HEK293 (cell line): ENCODE data around the gene MED16.
A peak's percentile ranks its signal among the peaks of the same experiment; 100 is the strongest.

Source experiments
- EGR2 ChIP-seq: fragments of 450-650 bp; formaldehyde crosslinking; IDR thresholded peaks from 2 replicates; pipeline ENCODE4 v1.5.1; 2016; ENCODE audit warnings: low read depth, missing biosample characterization, missing genetic modification characterization
- HOXD13 ChIP-seq: sonication (generic); formaldehyde crosslinking; IDR thresholded peaks from 2 replicates; pipeline ENCODE4 v1.8.0; 2022; ENCODE audit warnings: missing genetic modification reagents, borderline replicate concordance
- KLF1 ChIP-seq: fragments of 450-650 bp; formaldehyde crosslinking; IDR thresholded peaks from 2 replicates; pipeline ENCODE4 v1.5.1; 2016; ENCODE audit warnings: missing biosample characterization, missing genetic modification characterization
- KLF10 ChIP-seq: fragments of 450-650 bp; IDR thresholded peaks from 2 replicates; pipeline ENCODE4 v1.5.1; 2018; ENCODE audit warnings: missing biosample characterization, mild to moderate bottlenecking, missing genetic modification characterization
- KLF8 ChIP-seq: fragments of 450-650 bp; formaldehyde crosslinking; IDR thresholded peaks from 2 replicates; pipeline ENCODE4 v1.5.1; 2016; ENCODE audit warnings: missing biosample characterization, missing genetic modification characterization
- MEIS1 ChIP-seq: sonication (generic); formaldehyde crosslinking; IDR thresholded peaks from 2 replicates; pipeline ENCODE4 v1.8.1; 2022; ENCODE audit warnings: missing genetic modification reagents, mild to moderate bottlenecking, borderline replicate concordance
- RBAK ChIP-seq: fragments of 450-650 bp; formaldehyde crosslinking; IDR thresholded peaks from 2 replicates; pipeline ENCODE4 v1.5.1; 2016; ENCODE audit warnings: missing biosample characterization, missing genetic modification characterization
- ZNF121 ChIP-seq: fragments of 450-650 bp; formaldehyde crosslinking; IDR thresholded peaks from 2 replicates; pipeline ENCODE4 v1.5.1; 2016; ENCODE audit warnings: missing biosample characterization, missing genetic modification characterization
- ZNF133 ChIP-seq: fragments of 450-650 bp; formaldehyde crosslinking; IDR thresholded peaks from 2 replicates; pipeline ENCODE4 v1.5.1; 2016; ENCODE audit warnings: missing biosample characterization, missing genetic modification characterization
- ZNF211 ChIP-seq: fragments of 450-650 bp; formaldehyde crosslinking; IDR thresholded peaks from 2 replicates; pipeline ENCODE4 v1.5.1; 2016; ENCODE audit warnings: low read depth, missing biosample characterization, missing genetic modification characterization
- ZNF302 ChIP-seq: fragments of 450-650 bp; formaldehyde crosslinking; IDR thresholded peaks from 2 replicates; pipeline ENCODE4 v1.5.1; 2016; ENCODE audit warnings: missing biosample characterization, missing genetic modification characterization, low read depth
- ZNF311 ChIP-seq: fragments of 450-650 bp; formaldehyde crosslinking; IDR thresholded peaks from 2 replicates; pipeline ENCODE4 v1.5.1; 2017; ENCODE audit warnings: missing biosample characterization, missing genetic modification characterization, borderline replicate concordance
- ZNF423 ChIP-seq: fragments of 450-650 bp; formaldehyde crosslinking; IDR thresholded peaks from 2 replicates; pipeline ENCODE4 v1.5.1; 2016; ENCODE audit warnings: missing biosample characterization, missing genetic modification characterization
- ZNF548 ChIP-seq: fragments of 450-650 bp; formaldehyde crosslinking; IDR thresholded peaks from 2 replicates; pipeline ENCODE4 v1.5.1; 2016; ENCODE audit warnings: missing biosample characterization, missing genetic modification characterization
- ZNF549 ChIP-seq: fragments of 450-650 bp; IDR thresholded peaks from 2 replicates; pipeline ENCODE4 v1.5.1; 2018; ENCODE audit warnings: missing biosample characterization, missing genetic modification characterization, mild to moderate bottlenecking, inconsistent platforms, moderate library complexity
- ZNF558 ChIP-seq: fragments of 450-650 bp; formaldehyde crosslinking; IDR thresholded peaks from 2 replicates; pipeline ENCODE4 v1.5.1; 2016; ENCODE audit warnings: missing biosample characterization, missing genetic modification characterization
- ZNF596 ChIP-seq: fragments of 450-650 bp; IDR thresholded peaks from 2 replicates; pipeline ENCODE4 v1.5.0; 2018; ENCODE audit warnings: missing biosample characterization, mild to moderate bottlenecking, missing genetic modification characterization, moderate library complexity
- ZNF658 ChIP-seq: fragments of 450-650 bp; formaldehyde crosslinking; IDR thresholded peaks from 2 replicates; pipeline ENCODE4; 2016; ENCODE audit warnings: missing biosample characterization, missing genetic modification characterization
- ZNF777 ChIP-seq: fragments of 450-650 bp; formaldehyde crosslinking; IDR thresholded peaks from 2 replicates; pipeline ENCODE4 v1.5.1; 2017; ENCODE audit warnings: missing biosample characterization, missing genetic modification characterization, borderline replicate concordance
- TF ChIP-seq, protein P1 (sequence below): fragments of 450-650 bp; formaldehyde crosslinking; conservative IDR thresholded peaks from 2 replicates; pipeline ENCODE4 v1.5.1; 2016; ENCODE audit warnings: low read depth, missing biosample characterization, missing genetic modification characterization
- TF ChIP-seq, protein P2 (sequence below): fragments of 450-650 bp; formaldehyde crosslinking; IDR thresholded peaks from 2 replicates; pipeline ENCODE4 v1.5.1; 2016; ENCODE audit warnings: missing biosample characterization, missing genetic modification characterization
- TF ChIP-seq, protein P3 (sequence below): fragments of 450-650 bp; formaldehyde crosslinking; IDR thresholded peaks from 2 replicates; pipeline ENCODE4 v1.5.0; 2017; ENCODE audit warnings: missing biosample characterization, missing genetic modification characterization, borderline replicate concordance
- TF ChIP-seq, protein P4 (sequence below): fragments of 450-650 bp; formaldehyde crosslinking; IDR thresholded peaks from 2 replicates; pipeline ENCODE4 v1.5.1; 2016; ENCODE audit warnings: missing biosample characterization, missing genetic modification characterization
- TF ChIP-seq, protein P5 (sequence below): fragments of 450-650 bp; formaldehyde crosslinking; IDR thresholded peaks from 2 replicates; pipeline ENCODE4 v1.5.1; 2016; ENCODE audit warnings: missing biosample characterization, missing genetic modification characterization
- TF ChIP-seq, protein P6 (sequence below): sonication (generic); formaldehyde crosslinking; IDR thresholded peaks from 2 replicates; pipeline ENCODE4 v1.8.1; 2022; ENCODE audit warnings: mild to moderate bottlenecking, moderate library complexity, missing genetic modification reagents

The MED16 gene

DNA sequence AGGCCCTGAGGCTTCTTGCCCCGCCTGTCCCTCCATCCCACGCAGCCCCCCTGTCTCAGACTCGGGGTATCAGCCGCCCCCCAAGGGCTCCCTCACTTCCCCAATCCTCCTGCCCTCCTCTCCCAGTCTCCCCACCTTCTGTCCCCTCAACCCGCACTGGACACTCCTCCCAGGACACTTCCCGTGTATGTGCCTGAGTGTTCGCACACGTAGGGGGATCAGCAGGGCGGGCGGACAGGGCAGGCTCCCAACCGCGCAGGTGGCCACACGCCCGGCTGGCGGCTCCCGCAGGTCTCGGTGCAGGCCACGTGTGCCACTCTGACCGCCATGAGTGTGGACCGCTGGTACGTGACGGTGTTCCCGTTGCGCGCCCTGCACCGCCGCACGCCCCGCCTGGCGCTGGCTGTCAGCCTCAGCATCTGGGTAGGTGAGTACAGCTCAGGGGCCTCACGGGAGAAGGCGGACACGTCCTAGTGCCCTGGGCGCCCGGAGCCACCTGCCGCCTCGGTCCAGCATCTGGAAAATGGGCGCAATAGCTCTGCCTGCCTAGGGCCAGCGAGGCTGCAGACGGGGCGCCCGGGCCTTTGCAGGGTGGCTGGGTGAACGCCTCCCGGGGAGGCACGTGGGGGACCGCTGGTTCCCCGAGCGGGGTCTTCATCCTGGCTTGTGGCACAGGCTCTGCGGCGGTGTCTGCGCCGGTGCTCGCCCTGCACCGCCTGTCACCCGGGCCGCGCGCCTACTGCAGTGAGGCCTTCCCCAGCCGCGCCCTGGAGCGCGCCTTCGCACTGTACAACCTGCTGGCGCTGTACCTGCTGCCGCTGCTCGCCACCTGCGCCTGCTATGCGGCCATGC lies 26.4 kb upstream of the MED16 start (continued):
- TF ChIP-seq, protein P1, sequence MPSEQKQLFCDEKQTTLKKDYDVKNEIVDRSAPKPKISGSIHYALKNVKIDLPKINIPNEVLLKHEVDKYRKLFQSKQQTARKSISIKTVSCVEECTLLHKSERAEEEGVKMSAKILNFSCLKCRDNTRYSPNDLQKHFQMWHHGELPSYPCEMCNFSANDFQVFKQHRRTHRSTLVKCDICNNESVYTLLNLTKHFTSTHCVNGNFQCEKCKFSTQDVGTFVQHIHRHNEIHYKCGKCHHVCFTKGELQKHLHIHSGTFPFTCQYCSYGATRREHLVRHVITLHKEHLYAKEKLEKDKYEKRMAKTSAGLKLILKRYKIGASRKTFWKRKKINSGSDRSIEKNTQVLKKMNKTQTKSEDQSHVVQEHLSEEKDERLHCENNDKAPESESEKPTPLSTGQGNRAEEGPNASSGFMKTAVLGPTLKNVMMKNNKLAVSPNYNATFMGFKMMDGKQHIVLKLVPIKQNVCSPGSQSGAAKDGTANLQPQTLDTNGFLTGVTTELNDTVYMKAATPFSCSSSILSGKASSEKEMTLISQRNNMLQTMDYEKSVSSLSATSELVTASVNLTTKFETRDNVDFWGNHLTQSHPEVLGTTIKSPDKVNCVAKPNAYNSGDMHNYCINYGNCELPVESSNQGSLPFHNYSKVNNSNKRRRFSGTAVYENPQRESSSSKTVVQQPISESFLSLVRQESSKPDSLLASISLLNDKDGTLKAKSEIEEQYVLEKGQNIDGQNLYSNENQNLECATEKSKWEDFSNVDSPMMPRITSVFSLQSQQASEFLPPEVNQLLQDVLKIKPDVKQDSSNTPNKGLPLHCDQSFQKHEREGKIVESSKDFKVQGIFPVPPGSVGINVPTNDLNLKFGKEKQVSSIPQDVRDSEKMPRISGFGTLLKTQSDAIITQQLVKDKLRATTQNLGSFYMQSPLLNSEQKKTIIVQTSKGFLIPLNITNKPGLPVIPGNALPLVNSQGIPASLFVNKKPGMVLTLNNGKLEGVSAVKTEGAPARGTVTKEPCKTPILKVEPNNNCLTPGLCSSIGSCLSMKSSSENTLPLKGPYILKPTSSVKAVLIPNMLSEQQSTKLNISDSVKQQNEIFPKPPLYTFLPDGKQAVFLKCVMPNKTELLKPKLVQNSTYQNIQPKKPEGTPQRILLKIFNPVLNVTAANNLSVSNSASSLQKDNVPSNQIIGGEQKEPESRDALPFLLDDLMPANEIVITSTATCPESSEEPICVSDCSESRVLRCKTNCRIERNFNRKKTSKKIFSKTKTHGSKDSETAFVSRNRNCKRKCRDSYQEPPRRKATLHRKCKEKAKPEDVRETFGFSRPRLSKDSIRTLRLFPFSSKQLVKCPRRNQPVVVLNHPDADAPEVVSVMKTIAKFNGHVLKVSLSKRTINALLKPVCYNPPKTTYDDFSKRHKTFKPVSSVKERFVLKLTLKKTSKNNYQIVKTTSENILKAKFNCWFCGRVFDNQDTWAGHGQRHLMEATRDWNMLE (tag by site-specific recombination) = no peak
- no peak for TF ChIP-seq ZNF302 (tag by site-specific recombination)
- TF ChIP-seq ZNF548 (tag by site-specific recombination) = no peak
- peak; percentile 33; the same call in 1 of the 2 replicates for TF ChIP-seq KLF8
- no peak for TF ChIP-seq ZNF558
- TF ChIP-seq RBAK (tag by site-specific recombination) = no peak
- no peak for TF ChIP-seq ZNF211 (tag by site-specific recombination)
- no peak for TF ChIP-seq ZNF658
- TF ChIP-seq HOXD13 = no peak
- TF ChIP-seq ZNF596 = no peak
- TF ChIP-seq ZNF121 (tag by site-specific recombination) = no peak
- TF ChIP-seq, protein P2, sequence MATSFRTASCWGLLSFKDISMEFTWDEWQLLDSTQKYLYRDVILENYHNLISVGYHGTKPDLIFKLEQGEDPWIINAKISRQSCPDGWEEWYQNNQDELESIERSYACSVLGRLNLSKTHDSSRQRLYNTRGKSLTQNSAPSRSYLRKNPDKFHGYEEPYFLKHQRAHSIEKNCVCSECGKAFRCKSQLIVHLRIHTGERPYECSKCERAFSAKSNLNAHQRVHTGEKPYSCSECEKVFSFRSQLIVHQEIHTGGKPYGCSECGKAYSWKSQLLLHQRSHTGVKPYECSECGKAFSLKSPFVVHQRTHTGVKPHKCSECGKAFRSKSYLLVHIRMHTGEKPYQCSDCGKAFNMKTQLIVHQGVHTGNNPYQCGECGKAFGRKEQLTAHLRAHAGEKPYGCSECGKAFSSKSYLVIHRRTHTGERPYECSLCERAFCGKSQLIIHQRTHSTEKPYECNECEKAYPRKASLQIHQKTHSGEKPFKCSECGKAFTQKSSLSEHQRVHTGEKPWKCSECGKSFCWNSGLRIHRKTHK = no peak
- no peak for TF ChIP-seq ZNF549 (tag by site-specific recombination)
- TF ChIP-seq, protein P3, sequence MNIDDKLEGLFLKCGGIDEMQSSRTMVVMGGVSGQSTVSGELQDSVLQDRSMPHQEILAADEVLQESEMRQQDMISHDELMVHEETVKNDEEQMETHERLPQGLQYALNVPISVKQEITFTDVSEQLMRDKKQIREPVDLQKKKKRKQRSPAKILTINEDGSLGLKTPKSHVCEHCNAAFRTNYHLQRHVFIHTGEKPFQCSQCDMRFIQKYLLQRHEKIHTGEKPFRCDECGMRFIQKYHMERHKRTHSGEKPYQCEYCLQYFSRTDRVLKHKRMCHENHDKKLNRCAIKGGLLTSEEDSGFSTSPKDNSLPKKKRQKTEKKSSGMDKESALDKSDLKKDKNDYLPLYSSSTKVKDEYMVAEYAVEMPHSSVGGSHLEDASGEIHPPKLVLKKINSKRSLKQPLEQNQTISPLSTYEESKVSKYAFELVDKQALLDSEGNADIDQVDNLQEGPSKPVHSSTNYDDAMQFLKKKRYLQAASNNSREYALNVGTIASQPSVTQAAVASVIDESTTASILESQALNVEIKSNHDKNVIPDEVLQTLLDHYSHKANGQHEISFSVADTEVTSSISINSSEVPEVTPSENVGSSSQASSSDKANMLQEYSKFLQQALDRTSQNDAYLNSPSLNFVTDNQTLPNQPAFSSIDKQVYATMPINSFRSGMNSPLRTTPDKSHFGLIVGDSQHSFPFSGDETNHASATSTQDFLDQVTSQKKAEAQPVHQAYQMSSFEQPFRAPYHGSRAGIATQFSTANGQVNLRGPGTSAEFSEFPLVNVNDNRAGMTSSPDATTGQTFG (tag by site-specific recombination) = no peak
- no peak for TF ChIP-seq EGR2
- TF ChIP-seq MEIS1 (CRISPR knock-in tag) = no peak
- TF ChIP-seq, protein P4, sequence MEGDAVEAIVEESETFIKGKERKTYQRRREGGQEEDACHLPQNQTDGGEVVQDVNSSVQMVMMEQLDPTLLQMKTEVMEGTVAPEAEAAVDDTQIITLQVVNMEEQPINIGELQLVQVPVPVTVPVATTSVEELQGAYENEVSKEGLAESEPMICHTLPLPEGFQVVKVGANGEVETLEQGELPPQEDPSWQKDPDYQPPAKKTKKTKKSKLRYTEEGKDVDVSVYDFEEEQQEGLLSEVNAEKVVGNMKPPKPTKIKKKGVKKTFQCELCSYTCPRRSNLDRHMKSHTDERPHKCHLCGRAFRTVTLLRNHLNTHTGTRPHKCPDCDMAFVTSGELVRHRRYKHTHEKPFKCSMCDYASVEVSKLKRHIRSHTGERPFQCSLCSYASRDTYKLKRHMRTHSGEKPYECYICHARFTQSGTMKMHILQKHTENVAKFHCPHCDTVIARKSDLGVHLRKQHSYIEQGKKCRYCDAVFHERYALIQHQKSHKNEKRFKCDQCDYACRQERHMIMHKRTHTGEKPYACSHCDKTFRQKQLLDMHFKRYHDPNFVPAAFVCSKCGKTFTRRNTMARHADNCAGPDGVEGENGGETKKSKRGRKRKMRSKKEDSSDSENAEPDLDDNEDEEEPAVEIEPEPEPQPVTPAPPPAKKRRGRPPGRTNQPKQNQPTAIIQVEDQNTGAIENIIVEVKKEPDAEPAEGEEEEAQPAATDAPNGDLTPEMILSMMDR (tag by site-specific recombination) = no peak
- TF ChIP-seq ZNF777 = no peak
- TF ChIP-seq KLF1 (tag by site-specific recombination) = 0 out of 2 replicates have a peak, but pooled peaks have one; percentile 8
- no peak for TF ChIP-seq ZNF423 (tag by site-specific recombination)
- TF ChIP-seq, protein P5, sequence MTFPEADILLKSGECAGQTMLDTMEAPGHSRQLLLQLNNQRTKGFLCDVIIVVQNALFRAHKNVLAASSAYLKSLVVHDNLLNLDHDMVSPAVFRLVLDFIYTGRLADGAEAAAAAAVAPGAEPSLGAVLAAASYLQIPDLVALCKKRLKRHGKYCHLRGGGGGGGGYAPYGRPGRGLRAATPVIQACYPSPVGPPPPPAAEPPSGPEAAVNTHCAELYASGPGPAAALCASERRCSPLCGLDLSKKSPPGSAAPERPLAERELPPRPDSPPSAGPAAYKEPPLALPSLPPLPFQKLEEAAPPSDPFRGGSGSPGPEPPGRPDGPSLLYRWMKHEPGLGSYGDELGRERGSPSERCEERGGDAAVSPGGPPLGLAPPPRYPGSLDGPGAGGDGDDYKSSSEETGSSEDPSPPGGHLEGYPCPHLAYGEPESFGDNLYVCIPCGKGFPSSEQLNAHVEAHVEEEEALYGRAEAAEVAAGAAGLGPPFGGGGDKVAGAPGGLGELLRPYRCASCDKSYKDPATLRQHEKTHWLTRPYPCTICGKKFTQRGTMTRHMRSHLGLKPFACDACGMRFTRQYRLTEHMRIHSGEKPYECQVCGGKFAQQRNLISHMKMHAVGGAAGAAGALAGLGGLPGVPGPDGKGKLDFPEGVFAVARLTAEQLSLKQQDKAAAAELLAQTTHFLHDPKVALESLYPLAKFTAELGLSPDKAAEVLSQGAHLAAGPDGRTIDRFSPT (tag by site-specific recombination) = peak; percentile 59; the same call in 1 of the 2 replicates
- no peak for TF ChIP-seq ZNF311 (tag by site-specific recombination)
- TF ChIP-seq ZNF133 = no peak
- no peak for TF ChIP-seq KLF10 (tag by site-specific recombination)
- TF ChIP-seq, protein P6, sequence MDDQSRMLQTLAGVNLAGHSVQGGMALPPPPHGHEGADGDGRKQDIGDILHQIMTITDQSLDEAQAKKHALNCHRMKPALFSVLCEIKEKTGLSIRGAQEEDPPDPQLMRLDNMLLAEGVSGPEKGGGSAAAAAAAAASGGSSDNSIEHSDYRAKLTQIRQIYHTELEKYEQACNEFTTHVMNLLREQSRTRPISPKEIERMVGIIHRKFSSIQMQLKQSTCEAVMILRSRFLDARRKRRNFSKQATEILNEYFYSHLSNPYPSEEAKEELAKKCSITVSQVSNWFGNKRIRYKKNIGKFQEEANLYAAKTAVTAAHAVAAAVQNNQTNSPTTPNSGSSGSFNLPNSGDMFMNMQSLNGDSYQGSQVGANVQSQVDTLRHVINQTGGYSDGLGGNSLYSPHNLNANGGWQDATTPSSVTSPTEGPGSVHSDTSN (CRISPR knock-in tag) = no peak
